CD4-positive, alpha-beta T cell treated with Interleukin-1 beta for 1 hour (primary cell): ENCODE results near the gene MVP.

Experiments
- DNase-seq, 2 donors: peaks; one replicate each; pipeline ENCODE4 v3.0.0-alpha.2; 2020 to 2022

Gene MVP

DNA sequence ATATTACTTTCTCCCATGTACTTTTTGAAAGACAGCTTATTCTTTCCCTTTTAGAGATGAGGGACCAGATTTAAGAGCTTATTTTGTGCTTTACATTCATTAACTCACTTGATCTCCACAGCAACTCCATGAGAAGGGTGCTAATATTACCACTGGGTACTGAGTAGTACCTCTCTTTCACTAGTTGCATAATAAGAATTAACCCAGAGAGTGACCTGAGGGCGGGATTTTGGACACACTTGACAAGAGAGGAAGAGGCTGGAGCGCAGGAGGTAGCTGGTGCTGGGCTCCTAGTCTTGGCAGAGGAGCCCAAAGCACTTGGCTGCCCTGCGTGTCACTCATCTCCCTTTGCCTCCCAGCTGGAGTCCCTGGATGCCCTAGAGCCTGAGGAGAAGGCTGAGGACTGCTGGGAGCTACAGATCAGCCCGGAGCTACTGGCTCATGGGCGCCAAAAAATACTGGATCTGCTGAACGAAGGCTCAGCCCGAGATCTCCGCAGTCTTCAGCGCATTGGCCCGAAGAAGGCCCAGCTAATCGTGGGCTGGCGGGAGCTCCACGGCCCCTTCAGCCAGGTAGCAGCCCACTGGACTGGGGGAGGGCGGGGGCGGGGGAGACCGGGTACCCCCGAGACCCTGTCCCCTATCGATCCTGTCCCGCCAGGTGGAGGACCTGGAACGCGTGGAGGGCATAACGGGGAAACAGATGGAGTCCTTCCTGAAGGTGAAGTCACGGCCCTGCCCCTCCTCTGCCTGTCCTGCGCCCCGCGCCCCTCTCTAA, 15.6 kb upstream of the MVP start:
- DNase-seq, result no peak

DNA sequence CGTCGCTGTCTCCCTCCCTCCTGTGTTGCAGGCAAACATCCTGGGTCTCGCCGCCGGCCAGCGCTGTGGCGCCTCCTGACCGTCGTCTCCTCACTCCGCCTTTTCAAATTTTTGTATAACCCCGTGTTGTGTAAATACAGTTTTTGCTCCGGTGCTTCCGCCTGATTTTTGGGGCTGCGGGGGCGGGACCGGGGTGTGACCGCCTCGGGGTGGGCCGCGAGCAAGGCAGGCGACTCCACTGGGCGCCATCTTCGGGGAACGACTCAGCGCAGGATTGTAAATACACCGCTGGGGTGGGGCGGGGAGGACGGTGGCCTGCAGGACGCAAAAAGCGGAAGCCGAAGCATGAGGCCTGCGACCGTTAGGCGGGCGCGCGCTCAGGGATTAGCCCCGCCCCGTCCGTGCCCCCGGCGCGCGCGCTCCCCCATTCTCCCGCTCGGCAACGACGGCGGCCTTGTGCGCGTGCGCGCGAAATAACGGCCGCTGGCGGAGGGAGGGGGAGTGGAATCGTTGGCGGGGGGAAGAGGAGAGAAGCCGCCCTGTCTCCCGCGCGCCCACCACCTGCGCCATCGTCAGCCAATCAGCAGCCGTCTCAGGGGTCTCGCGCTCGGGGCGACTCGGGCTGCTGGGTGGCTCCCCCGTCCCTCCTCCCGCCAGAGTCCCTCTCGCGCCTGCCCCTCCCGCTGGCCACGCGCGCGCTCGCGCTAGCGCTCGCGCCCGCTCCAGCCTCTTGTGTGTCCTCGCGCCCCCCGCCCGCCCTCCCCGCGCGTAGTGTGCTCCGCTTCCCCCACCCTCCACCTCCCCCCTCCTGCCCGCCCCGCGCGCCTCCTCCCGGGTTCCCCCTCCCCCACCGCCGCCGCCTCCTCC, 14.8 kb upstream of the MVP start:
- peak; percentile 98 for DNase-seq

DNA sequence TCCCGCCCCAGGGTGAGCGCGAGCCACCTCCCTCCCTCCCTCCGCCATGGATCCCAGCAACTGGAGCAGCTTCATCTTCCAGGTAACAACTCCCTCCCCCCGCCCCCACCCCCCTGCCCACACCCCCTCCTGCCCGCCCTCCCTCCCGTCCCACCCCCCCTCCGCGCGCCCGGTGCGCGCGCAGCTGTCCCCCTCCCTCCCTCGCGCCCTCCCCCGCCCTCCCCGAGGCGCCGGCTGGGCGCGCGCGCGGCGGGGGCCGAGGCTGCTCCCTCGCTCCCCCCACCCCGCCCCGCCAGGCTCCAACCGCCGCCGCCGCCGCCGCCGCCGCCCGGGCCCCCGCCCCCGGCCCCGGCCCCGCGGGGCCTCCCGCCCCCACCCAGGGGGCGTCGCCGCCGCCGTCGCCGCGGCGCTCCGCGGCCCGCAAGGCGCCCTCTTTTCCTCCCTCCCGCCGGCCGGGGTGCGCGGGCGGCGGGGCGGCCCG, 14.1 kb upstream of the MVP start, which contains the start of gene MAZ:
Gene MAZ (plus strand): TSS at position 431 of the 481 bp plus-strand sequence. CDS start 173 bp downstream, outside the sequence.
- DNase-seq, result peak in 1 of 2 donors; percentile 79

DNA sequence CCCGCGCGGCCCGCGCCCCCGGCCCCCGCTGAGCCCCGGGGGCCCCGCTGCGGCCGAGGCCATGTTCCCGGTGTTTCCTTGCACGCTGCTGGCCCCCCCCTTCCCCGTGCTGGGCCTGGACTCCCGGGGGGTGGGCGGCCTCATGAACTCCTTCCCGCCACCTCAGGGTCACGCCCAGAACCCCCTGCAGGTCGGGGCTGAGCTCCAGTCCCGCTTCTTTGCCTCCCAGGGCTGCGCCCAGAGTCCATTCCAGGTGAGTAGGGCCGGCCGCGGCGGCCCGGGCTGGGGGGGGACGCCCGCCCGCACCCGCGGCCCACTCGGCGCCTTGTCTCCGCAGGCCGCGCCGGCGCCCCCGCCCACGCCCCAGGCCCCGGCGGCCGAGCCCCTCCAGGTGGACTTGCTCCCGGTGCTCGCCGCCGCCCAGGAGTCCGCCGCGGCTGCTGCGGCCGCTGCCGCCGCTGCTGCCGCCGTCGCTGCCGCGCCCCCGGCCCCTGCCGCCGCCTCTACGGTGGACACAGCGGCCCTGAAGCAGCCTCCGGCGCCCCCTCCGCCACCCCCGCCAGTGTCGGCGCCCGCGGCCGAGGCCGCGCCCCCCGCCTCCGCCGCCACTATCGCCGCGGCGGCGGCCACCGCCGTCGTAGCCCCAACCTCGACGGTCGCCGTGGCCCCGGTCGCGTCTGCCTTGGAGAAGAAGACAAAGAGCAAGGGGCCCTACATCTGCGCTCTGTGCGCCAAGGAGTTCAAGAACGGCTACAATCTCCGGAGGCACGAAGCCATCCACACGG, 13.4 kb upstream of the MVP start:
- DNase-seq, result peak; percentile 44 to 49

DNA sequence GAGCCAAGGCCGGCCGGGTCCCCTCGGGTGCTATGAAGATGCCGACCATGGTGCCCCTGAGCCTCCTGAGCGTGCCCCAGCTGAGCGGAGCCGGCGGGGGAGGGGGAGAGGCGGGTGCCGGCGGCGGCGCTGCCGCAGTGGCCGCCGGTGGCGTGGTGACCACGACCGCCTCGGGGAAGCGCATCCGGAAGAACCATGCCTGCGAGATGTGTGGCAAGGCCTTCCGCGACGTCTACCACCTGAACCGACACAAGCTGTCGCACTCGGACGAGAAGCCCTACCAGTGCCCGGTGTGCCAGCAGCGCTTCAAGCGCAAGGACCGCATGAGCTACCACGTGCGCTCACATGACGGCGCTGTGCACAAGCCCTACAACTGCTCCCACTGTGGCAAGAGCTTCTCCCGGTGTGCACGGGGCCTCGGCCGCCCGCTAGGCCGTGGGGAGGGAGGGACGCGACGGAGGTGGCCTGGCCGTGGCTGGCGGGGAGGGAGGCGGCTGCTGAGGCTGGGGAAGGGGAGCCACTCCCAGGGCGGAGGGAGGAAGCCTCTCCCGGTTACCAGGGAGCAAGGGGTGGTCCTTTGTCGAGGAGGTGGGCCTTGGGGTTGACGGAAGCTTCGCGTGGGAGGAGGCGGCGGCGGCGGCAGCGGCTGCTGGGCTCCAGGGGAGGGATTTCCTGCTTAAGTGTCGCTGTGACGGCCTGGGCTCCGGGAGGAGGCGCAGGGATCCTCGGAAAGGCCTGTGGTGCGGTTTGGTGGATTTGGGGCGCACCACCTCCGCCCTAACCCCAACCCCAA, 12.6 kb upstream of the MVP start:
- peak; percentile 88 to 91 for DNase-seq

DNA sequence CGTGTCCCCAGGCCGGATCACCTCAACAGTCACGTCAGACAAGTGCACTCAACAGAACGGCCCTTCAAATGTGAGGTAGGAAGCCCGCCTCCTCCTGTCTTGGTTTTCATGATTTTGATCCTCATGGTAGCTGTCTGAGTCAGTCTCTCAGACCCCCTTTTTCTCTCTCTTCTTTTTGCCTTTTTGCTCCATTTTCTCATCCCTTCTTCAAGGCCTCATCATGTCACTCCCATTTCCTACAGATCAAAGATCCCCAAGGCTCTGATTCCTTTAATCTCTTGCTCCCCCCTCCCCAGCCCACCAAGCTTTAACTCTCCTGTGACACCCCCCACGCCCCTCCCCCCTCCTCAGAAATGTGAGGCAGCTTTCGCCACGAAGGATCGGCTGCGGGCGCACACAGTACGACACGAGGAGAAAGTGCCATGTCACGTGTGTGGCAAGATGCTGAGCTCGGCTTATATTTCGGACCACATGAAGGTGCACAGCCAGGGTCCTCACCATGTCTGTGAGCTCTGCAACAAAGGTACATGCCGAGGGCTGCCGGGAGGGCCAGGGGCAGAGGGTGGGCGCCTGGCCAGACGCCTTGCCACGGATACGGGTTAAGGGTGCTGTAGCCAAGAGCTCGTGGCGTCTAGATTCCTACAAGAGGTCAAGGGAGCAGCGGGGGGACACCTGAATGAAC, 11.9 kb upstream of the MVP start:
- peak; percentile 28 to 45 for DNase-seq

DNA sequence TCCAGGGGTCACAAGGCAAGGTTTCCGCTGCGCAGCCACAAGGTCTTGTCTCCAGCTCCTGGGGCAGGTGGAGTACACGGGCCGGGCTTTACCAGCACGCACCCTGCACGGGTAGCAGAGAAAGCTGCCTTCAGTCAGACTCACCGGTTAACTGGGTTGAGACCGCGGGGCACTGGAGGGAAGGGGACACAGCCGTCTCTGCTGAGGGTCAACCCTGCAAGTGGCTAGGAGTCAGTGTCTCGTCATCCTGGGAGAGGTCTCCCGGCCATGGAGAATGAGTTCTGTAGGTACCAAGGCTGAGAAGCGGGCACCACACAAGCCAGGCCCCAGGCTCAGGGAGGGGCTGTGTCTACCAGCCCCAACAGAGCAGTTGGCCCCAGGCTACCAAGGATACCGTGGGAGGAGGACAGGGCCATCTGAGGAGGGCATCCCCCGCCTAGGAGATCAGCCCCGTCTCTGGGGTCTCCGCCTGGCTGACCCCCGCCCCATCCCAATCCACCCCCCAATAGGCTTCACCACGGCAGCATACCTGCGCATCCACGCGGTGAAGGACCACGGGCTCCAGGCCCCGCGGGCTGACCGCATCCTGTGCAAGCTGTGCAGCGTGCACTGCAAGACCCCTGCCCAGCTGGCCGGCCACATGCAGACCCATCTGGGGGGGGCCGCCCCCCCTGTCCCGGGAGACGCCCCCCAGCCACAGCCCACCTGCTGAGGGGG, 11.1 kb upstream of the MVP start:
- no peak for DNase-seq

DNA sequence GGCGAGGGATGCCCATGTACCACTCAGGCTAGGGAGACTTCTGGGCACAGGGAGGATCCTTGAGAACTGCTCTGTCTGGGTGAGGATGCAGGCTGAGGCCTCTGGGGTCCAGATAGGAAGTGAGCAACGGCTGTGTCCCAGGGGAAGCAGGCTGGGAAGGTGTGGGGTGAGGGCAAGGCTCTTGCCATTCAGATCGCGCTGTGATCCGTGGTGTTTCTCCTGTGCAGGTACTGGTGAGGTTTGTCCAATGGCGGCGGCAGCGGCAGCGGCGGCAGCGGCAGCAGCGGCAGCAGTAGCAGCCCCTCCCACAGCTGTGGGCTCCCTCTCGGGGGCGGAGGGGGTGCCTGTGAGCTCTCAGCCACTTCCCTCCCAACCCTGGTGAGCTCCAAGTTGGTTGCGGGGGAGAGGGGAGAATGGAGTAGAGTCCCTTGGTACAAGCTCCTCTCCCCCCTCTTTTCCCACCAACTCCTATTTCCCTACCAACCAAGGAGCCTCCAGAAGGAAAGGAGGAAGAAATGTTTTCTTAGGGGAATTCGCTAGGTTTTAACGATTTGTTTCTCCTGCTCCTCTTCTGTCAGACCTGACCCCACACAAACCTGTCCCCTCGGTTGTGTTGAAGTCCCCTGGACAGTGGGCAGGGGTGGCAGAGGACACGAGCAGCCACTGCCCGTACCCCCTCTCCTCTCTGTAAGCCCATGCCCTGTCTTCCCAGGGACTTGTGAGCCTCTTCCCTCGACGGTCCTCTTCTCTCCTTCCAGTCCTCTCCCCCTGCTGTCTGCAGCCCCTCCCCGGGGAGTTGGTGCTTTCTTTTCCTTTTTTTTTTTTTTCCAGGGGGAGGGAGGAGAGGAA, 10.2 kb upstream of the MVP start:
- peak; percentile 47 to 63 for DNase-seq

DNA sequence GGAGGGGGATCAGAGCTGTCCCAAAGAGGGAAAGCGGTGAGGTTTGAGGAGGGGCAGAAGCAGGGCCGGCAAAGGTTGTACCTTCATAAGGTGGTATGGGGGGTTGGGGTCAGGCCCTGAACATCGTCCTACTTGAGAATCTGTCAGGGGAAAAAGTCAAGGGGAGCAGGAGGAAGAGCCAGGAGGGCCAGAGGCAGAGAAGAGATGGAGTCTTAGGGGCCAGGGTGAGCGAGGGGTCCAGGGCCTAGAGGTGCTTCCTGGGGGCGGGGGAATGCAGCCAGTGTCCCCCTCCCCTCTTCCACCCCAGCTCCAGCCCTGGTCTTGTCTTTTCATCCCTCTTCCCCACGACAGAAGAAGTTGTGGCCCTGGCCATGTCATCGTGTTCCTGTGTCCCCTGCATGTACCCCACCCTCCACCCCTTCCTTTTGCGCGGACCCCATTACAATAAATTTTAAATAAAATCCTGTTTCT, 9.5 kb upstream of the MVP start:
- no peak for DNase-seq

DNA sequence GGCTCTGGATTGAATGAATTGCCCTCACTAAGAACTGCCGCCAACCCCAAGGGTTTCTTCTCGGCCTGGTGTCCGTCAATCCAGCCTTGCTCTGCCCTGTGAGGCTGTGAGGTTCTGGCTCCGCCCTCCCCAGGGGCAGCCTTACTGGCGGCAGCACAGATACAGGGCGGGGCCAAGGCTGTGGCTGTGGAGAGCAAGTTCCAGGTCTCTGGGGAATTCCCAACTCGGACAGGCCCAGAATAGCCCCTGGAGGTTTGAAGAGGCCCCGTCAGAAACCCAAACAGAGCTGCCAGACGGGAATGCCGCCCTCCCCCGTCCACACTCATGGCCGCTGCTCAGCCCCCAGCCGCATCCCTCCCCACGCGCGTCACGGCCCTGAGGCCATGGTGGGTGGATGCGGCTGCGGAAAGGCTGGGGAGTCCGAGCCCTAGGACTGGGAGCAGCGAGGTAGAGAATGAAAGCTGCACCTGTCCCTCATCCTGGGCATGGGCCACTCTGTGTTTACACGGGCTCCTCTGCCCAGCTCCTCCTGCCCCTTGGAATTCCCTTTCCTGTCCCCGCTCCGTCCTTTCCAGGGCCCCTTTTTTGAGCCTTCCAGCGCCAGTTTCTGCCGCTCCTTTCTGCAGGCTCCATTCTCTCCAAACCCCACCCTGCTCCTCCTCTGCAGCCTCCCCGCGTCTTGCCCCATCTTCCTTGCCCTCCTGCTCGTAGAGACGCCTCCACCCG, 8.9 kb upstream of the MVP start:
- DNase-seq, result peak; percentile 83 to 87

DNA sequence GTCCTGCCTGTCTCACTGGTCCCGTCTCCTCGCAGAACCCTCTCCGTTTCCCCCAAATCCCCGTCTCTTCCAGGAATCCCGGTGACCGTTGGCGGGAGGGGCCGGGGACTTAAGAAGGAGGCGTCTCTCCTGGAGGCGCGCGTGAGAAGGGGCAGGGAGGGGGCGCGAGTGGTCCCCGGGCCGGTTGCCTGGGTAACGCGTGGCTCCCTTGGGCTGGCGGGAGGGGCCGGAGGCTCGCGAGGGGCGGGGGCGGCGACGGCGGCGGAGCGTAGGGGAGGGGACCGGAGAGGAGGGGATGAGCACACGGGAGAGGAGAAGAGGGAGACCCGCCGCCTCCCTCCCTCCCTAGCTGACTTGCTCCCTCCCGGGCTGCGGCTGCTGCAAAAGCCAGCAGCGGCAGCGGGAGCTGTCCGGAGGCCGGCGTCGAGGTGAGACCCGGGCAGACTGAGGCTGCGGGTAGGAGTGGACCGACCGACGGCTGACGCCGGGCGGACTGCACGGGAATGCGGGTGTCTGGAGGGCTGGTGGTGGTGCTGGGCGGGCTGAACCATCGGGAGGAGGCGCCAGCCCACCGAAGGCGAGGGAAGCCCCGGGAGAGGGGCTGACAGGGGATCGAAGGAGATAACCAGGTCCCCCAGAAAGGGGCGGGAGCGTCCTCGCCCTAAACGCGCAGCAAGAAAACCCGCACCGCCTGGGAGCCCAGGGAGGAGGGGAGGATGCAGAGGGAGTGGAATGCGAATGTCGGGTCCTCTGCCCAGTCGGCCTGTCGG, 8.2 kb upstream of the MVP start, which contains the start of gene PRRT2:
Gene PRRT2 (plus strand): TSS at position 298 of the 770 bp plus-strand sequence. CDS start 862 bp downstream, outside the sequence.
- DNase-seq, result peak; percentile 49 to 58

DNA sequence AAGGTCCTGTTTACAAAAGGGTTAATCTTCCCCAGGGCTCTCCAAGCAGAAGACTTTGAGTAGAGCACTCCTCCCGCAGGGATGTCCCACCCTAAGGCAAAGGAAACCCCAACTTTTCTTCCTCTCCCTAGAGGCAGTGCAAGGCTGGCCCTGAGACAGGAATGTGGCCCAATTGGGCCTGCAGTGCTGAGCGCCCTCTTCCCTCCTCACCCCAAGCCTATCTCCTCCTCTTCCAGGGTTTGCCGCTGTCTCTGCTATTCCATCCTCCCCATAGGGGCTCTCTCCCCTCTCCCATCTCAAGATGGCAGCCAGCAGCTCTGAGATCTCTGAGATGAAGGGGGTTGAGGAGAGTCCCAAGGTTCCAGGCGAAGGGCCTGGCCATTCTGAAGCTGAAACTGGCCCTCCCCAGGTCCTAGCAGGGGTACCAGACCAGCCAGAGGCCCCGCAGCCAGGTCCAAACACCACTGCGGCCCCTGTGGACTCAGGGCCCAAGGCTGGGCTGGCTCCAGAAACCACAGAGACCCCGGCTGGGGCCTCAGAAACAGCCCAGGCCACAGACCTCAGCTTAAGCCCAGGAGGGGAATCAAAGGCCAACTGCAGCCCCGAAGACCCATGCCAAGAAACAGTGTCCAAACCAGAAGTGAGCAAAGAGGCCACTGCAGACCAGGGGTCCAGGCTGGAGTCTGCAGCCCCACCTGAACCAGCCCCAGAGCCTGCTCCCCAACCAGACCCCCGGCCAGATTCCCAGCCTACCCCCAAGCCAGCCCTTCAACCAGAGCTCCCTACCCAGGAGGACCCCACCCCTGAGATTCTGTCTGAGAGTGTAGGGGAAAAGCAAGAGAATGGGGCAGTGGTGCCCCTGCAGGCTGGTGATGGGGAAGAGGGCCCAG, 7.3 kb upstream of the MVP start:
- DNase-seq, result no peak

DNA sequence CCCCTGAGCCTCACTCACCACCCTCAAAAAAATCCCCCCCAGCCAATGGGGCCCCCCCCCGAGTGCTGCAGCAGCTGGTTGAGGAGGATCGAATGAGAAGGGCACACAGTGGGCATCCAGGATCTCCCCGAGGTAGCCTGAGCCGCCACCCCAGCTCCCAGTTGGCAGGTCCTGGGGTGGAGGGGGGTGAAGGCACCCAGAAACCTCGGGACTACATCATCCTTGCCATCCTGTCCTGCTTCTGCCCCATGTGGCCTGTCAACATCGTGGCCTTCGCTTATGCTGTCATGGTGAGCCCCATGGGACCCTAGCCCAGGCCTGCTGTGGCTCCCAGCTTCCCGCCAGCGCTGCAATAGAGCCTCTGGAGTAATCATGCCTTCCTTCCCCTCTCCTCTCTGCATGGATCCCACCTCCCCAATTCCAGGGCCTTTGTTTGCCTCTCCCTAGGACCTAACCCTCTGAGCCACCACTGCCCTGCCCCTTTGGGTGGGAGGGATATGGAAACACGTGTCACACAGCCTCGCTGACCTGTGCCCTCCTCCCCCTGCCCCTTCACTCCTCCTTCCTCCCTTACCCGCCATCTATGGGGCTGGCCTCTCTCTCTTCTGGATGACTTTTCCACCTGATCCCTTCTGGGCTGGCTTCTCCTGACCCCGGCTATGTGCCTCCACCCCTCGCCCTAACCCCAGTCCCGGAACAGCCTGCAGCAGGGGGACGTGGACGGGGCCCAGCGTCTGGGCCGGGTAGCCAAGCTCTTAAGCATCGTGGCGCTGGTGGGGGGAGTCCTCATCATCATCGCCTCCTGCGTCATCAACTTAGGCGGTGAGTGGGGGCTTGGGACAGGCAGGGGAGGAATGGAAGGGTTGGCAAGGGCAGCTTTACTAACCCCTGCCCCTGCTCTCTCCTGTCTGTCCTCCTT, 6.4 kb upstream of the MVP start:
- no peak for DNase-seq

DNA sequence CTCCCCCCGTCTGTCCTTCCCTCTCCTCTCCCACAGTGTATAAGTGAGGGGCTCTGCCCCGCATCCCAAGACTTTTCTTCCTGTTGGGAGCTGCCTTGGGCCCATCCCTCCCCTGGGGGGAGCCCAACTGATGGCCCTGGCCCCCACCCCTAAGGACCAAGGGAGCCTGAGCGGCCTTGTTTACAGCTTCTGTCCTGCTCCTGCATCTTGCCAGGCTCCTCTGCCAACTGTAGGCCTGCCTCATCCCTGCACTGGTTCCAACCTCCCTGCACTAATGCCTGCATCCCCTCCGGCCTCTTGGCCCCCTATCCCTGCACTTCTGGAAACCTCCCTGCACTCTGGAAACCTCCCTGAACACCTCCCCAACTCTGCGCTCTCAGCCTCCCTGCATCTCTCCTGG, 5.7 kb upstream of the MVP start:
- DNase-seq, result no peak

DNA sequence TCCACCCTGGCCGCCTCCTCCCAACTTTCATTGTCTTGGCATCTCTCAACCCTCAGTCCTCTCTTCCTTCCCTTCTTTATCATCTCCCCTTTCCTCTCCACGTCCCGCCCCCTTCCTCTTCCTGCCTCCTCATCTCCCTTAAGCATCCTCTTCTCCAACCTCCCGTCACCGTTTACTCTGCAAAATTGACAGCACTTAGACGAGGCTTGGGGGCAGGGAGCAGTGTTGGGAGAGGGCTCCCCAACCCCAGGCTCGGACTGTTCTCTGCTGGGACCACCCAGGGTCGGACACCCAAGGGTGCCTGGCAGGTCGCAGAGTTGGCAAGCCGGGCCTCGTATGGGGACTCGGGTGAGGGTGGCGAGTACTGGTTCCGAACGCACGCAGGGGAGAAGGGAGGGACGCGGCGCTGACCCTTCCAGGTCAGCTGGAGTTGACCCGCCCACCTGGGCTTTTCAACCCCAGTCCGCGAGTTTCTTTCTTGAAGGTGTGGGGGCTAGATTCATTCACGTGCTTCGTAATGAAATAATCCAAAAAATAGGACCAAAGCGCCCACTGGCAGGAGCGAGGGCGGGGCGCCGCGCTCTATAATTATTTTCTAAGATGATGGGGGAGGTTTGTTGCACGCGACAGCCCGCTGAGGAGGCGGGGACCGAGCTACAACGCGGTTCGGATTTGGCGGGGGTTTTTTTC, 5.1 kb upstream of the MVP start:
- no peak for DNase-seq
